SU-DHL-6 (cell line): ENCODE measurements around the gene TUBB6.

Experiments used
- H2AFZ ChIP-seq: fragments of 200-600 bp; sonication (generic); 2 replicates; pipeline ENCODE4 v1.6.1; 2014; ENCODE audit warnings: low read depth, mild to moderate bottlenecking, moderate library complexity, mixed read lengths, antibody characterized with exemption, low read length; ENCODE audit not compliant: severe bottlenecking
- H3F3A ChIP-seq: fragments of 200-600 bp; shearing (Covaris generic); 2 replicates; pipeline ENCODE4 v1.6.0; 2016; ENCODE audit warnings: antibody characterized with exemption, mild to moderate bottlenecking; ENCODE audit not compliant: insufficient read depth
- H3K27ac ChIP-seq: fragments of 200-600 bp; sonication (generic); 2 replicates; pipeline ENCODE4 v1.5.1; 2016; ENCODE audit warnings: low read depth, mild to moderate bottlenecking, low read length, moderate library complexity, mixed read lengths
- H3K27me3 ChIP-seq: fragments of 200-600 bp; sonication (generic), shearing (Covaris generic); 2 replicates; pipeline ENCODE4 v1.6.0; 2014; ENCODE audit warnings: mild to moderate bottlenecking, low read length
- H3K36me3 ChIP-seq: fragments of 200-600 bp; sonication (generic); 2 replicates; pipeline ENCODE4 v1.6.1; 2014; ENCODE audit warnings: mild to moderate bottlenecking, low read length, mixed read lengths
- H3K4me2 ChIP-seq: fragments of 300-600, 200-600 bp; shearing (Covaris generic), sonication (generic); 2 replicates; pipeline ENCODE4 v1.6.0; 2014; ENCODE audit warnings: low read length, low read depth, mild to moderate bottlenecking; ENCODE audit not compliant: poor library complexity, severe bottlenecking
- H3K4me3 ChIP-seq: fragments of 200-600 bp; sonication (generic); 2 replicates; pipeline ENCODE4 v1.5.1; 2014; ENCODE audit warnings: antibody characterized with exemption, low read length, mild to moderate bottlenecking, mixed read lengths; ENCODE audit not compliant: insufficient read depth, poor library complexity, severe bottlenecking
- H3K79me2 ChIP-seq: fragments of 200-600 bp; sonication (generic); 2 replicates; pipeline ENCODE4 v1.6.1; 2014; ENCODE audit warnings: mild to moderate bottlenecking, low read length, moderate library complexity; ENCODE audit not compliant: insufficient read depth
- H3K9ac ChIP-seq: fragments of 200-600 bp; sonication (generic); 2 replicates; pipeline ENCODE4 v1.7.0; 2014; ENCODE audit warnings: mild to moderate bottlenecking, low read length
- H3K9me2 ChIP-seq: fragments of 200-600 bp; sonication (generic); replicated peaks from 2 replicates; pipeline ENCODE4 v1.6.1; 2014; ENCODE audit warnings: low read length; ENCODE audit not compliant: insufficient read depth
- H3K9me3 ChIP-seq: fragments of 200-600 bp; sonication (generic); 2 replicates; pipeline ENCODE4 v1.6.1; 2014; ENCODE audit warnings: low read length, mixed read lengths; ENCODE audit not compliant: insufficient read depth
- H4K20me1 ChIP-seq: fragments of 200-600 bp; sonication (generic); 2 replicates; pipeline ENCODE4 v1.6.1; 2014; ENCODE audit warnings: low read depth, mild to moderate bottlenecking, antibody characterized with exemption, low read length, moderate library complexity, mixed read lengths
- EZH2phosphoT487 ChIP-seq: fragments of 200-600 bp; sonication (generic), shearing (Covaris generic); conservative IDR thresholded peaks from 2 replicates; pipeline ENCODE4 v1.6.1; 2018; ENCODE audit warnings: mild to moderate bottlenecking, antibody characterized with exemption, low read length, moderate library complexity, mixed read lengths
- TF ChIP-seq, protein P1 (sequence below): fragments of 200-600 bp; sonication (generic); IDR thresholded peaks from one replicate; pipeline ENCODE4 v1.5.1; 2017; ENCODE audit warnings: antibody characterized with exemption, mild to moderate bottlenecking, low read length, moderate library complexity; ENCODE audit not compliant: insufficient read depth, poor library complexity, severe bottlenecking

The TUBB6 gene

DNA sequence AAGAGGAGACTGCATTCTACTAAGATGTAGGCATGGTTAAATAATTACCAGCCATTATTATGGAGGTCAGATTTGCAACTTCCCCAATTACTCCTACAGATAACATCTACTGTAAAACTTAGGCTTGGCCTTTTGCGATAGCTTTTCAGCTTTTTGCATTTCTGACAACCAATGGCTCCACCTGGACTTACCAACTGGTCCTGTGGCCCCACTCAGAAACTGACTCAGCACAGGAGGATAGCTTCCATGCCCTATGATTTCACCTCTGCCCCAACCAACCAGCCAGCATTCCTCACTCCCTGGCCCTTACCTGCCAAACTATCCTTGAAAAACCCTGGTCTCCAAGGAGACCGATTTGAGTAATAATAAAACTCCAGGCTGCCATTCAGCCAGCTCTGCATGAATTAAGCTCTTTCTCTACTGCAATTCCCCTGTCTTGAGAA lies 28.2 kb downstream of the TUBB6 start:
- no peaks in the 10 kb centered on the region for H3K9me3 ChIP-seq
- no peak overlapping the region for H3K9ac ChIP-seq
- H3K36me3 ChIP-seq: 0 out of 2 replicates have a peak, but pooled peaks cover 3% of the 10 kb centered on the region
- H3F3A ChIP-seq: no peaks in the 10 kb centered on the region
- no peak for TF ChIP-seq EZH2phosphoT487
- TF ChIP-seq, protein P1, sequence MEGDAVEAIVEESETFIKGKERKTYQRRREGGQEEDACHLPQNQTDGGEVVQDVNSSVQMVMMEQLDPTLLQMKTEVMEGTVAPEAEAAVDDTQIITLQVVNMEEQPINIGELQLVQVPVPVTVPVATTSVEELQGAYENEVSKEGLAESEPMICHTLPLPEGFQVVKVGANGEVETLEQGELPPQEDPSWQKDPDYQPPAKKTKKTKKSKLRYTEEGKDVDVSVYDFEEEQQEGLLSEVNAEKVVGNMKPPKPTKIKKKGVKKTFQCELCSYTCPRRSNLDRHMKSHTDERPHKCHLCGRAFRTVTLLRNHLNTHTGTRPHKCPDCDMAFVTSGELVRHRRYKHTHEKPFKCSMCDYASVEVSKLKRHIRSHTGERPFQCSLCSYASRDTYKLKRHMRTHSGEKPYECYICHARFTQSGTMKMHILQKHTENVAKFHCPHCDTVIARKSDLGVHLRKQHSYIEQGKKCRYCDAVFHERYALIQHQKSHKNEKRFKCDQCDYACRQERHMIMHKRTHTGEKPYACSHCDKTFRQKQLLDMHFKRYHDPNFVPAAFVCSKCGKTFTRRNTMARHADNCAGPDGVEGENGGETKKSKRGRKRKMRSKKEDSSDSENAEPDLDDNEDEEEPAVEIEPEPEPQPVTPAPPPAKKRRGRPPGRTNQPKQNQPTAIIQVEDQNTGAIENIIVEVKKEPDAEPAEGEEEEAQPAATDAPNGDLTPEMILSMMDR: no peak
- no peak overlapping the region for H3K27ac ChIP-seq
- H2AFZ ChIP-seq: no peak overlapping the region
- no peaks in the 10 kb centered on the region for H4K20me1 ChIP-seq
- no peaks in the 10 kb centered on the region for H3K27me3 ChIP-seq
- H3K4me2 ChIP-seq: no peak overlapping the region
- H3K79me2 ChIP-seq: no peaks in the 10 kb centered on the region
- H3K4me3 ChIP-seq: no peak overlapping the region
- H3K9me2 ChIP-seq: no peaks in the 10 kb centered on the region

DNA sequence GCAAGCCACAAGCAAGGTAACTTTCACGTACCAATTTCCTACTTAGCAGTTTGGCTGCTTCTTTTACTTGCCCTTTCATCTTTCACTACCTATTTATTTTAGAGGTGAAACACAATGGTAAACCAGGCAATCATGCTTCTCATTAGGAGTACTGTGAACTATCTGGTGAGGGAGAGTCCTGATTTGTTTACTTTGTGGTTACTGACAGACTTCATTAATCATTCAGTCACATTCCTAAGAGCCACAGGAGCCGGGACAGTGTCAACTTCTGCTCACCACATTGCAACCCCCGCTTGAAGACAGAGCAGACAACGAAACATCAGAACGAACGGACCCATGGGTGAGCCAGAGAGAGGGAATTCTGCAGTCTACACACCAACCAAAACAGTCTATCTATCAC lies 28.8 kb downstream of the TUBB6 start:
- H3K9me3 ChIP-seq: no peaks in the 10 kb centered on the region
- H3F3A ChIP-seq: no peaks in the 10 kb centered on the region
- no peak overlapping the region for H2AFZ ChIP-seq
- no peaks in the 10 kb centered on the region for H3K9me2 ChIP-seq
- H3K9ac ChIP-seq: no peak overlapping the region
- no peak for TF ChIP-seq EZH2phosphoT487
- TF ChIP-seq, protein P1: no peak
- H3K27ac ChIP-seq: no peak overlapping the region
- H3K27me3 ChIP-seq: no peaks in the 10 kb centered on the region
- H3K36me3 ChIP-seq: 0 out of 2 replicates have a peak, but pooled peaks cover 3% of the 10 kb centered on the region
- H4K20me1 ChIP-seq: no peaks in the 10 kb centered on the region
- H3K79me2 ChIP-seq: no peaks in the 10 kb centered on the region
- no peak overlapping the region for H3K4me3 ChIP-seq
- H3K4me2 ChIP-seq: no peak overlapping the region

DNA sequence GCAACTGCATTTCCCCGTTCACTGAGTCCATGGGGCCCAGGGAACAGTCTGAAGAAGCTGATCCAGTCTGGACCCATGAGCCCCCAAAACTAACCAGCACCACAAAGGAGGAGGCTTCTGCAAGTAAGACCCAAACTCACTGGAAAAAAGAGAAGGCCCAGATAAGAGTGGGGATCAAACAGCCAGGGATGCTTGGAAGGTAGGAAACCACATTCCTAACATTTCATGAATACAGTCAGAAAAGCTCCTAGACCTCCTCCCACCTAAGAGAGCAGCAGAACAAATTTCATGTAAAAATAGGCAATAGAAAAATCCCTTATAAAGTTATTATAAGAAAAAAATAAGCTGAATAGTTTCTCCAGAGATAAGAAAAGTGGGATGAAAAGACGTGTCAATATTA lies 30.3 kb downstream of the TUBB6 start:
- H3K27ac ChIP-seq: no peak overlapping the region
- no peak overlapping the region for H3K4me3 ChIP-seq
- H3K4me2 ChIP-seq: no peak overlapping the region
- no peaks in the 10 kb centered on the region for H3K27me3 ChIP-seq
- no peak overlapping the region for H2AFZ ChIP-seq
- H3K79me2 ChIP-seq: no peaks in the 10 kb centered on the region
- H3F3A ChIP-seq: no peaks in the 10 kb centered on the region
- H3K9me2 ChIP-seq: no peaks in the 10 kb centered on the region
- TF ChIP-seq, protein P1: no peak
- TF ChIP-seq EZH2phosphoT487: no peak
- H4K20me1 ChIP-seq: no peaks in the 10 kb centered on the region
- peaks cover 3% of the 10 kb centered on the region; the same call in 1 of the 2 replicates for H3K36me3 ChIP-seq
- H3K9me3 ChIP-seq: no peaks in the 10 kb centered on the region
- no peak overlapping the region for H3K9ac ChIP-seq
